ENCODE measurements around the gene ASXL3.

- TF ChIP-seq POLR2A (IDR thresholded peaks at IDR 0.05) (no peak), EP300 (IDR thresholded peaks at IDR 0.05) (no peak), POLR2AphosphoS5 (IDR thresholded peaks at IDR 0.05) (no peak)
- TF ChIP-seq, protein P1, sequence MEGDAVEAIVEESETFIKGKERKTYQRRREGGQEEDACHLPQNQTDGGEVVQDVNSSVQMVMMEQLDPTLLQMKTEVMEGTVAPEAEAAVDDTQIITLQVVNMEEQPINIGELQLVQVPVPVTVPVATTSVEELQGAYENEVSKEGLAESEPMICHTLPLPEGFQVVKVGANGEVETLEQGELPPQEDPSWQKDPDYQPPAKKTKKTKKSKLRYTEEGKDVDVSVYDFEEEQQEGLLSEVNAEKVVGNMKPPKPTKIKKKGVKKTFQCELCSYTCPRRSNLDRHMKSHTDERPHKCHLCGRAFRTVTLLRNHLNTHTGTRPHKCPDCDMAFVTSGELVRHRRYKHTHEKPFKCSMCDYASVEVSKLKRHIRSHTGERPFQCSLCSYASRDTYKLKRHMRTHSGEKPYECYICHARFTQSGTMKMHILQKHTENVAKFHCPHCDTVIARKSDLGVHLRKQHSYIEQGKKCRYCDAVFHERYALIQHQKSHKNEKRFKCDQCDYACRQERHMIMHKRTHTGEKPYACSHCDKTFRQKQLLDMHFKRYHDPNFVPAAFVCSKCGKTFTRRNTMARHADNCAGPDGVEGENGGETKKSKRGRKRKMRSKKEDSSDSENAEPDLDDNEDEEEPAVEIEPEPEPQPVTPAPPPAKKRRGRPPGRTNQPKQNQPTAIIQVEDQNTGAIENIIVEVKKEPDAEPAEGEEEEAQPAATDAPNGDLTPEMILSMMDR (IDR thresholded peaks at IDR 0.05): no peak
Observed at GRCh38 chr18:33744032-33744697, 166.1 kb downstream of the ASXL3 start.

Measured in gastroesophageal sphincter (tissue), 3 donors.